Right atrium auricular region (tissue), 2 donors: ENCODE measurements around the gene LIPA. TPM values are rescaled to one million over a fixed set of nuclear protein-coding genes. Genes with fewer than 3 reads are reported as not detected.

Experiments used
- DNase-seq: peaks from one replicate; pipeline ENCODE4 v3.0.0-alpha.2; 2019; ENCODE audit warnings: low spot score
- H3K27ac ChIP-seq, 2 donors: fragments of 200-600 bp; sonication (generic); 1 replicate in 1 of 2; 2 replicates in 1 of 2; pipeline ENCODE4 v1.5.1; 2016 to 2019
- H3K27me3 ChIP-seq, 2 donors: fragments of 200-600 bp; sonication (generic); one replicate each; pipeline versions ENCODE4 v1.5.1 to v1.6.0; 2017 to 2019
- H3K36me3 ChIP-seq: fragments of 200-600 bp; sonication (generic); one replicate; pipeline ENCODE4 v1.5.1; 2016
- H3K4me1 ChIP-seq, 2 donors: fragments of 200-600 bp; sonication (generic); one replicate each; pipeline versions ENCODE4 v1.5.1 to v1.6.0; 2017 to 2019
- H3K4me3 ChIP-seq, 2 donors: fragments of 200-600 bp; sonication (generic); 1 replicate in 1 of 2; 2 replicates in 1 of 2; pipeline ENCODE4 v1.5.1; 2017 to 2019; ENCODE audit warnings: mild to moderate bottlenecking in 1 of 2, moderate library complexity in 1 of 2
- H3K9me3 ChIP-seq, 2 donors: fragments of 200-600 bp; sonication (generic); one replicate each; pipeline ENCODE4 v1.5.1; 2019
- total RNA-seq, 2 donors: library from RNA; depleted of rRNA; stranded (reverse); fragments of >200 nt; gene quantifications; one replicate each; pipeline ENCODE4 v1.1.0, GENCODE V29; 2016
- TF ChIP-seq, protein P1 (sequence below), 2 donors: fragments of 200-600 bp; sonication (generic); IDR thresholded peaks; one replicate each; pipeline ENCODE4 v1.5.1; 2019; ENCODE audit warnings: antibody characterized with exemption in 2 of 2

The LIPA gene
- total RNA-seq, 2 donors from 2014 or later, result 17.6 to 25.7 TPM

- Histone ChIP-seq H3K27ac (no peak overlapping the region), H3K36me3 (no peaks in the 10 kb centered on the region), H3K4me3 (no peak overlapping the region), H3K27me3 (no peaks in the 10 kb centered on the region), H3K9me3 (no peaks in the 10 kb centered on the region), H3K4me1 (peaks cover 0 to 13% of the 10 kb centered on the region in 2 donors)
- TF ChIP-seq, protein P1, sequence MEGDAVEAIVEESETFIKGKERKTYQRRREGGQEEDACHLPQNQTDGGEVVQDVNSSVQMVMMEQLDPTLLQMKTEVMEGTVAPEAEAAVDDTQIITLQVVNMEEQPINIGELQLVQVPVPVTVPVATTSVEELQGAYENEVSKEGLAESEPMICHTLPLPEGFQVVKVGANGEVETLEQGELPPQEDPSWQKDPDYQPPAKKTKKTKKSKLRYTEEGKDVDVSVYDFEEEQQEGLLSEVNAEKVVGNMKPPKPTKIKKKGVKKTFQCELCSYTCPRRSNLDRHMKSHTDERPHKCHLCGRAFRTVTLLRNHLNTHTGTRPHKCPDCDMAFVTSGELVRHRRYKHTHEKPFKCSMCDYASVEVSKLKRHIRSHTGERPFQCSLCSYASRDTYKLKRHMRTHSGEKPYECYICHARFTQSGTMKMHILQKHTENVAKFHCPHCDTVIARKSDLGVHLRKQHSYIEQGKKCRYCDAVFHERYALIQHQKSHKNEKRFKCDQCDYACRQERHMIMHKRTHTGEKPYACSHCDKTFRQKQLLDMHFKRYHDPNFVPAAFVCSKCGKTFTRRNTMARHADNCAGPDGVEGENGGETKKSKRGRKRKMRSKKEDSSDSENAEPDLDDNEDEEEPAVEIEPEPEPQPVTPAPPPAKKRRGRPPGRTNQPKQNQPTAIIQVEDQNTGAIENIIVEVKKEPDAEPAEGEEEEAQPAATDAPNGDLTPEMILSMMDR (IDR thresholded peaks at IDR 0.05), result no peak
- no peak for DNase-seq
These were observed 18.0 kb upstream of the LIPA start for GRCh38 chr10:89269433-89270152.

DNA sequence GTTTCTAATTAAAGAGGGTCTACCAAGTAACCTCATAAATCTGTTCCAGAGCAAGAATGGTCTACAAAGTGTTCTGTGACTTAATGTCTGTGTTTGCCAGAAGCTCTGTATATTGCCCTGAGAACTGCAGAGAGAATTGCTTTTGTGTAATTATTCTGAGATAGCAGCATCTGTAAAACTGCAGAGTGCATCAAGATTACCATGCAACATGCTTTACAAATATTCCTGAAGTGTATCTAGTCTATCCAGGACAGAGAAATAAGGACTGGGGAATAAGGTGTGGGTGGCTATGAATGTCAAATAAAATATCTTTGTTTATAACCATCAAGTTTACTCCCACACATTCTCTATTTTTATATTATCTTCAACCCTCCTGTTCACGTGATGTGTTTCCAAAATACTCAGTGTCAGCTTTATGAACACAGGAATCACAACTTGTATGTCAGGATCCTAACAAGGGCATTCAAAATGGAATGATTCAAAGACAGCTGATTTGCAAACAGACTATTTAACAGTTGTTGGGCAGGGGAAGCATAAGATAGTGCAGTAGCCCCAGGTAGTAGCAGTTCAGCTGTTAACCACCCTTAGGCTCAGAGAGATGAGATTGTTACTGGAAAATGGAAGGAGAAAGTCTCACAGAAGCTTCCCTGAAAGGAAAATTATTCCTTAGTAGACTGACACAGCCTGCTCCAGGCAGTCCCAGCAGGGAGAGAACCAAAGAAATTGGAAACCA, 15.3 kb upstream of the LIPA start:
- Histone ChIP-seq H3K36me3 (no peaks in the 10 kb centered on the region), H3K4me1 (peaks cover 0 to 21% of the 10 kb centered on the region in 2 donors), H3K9me3 (no peaks in the 10 kb centered on the region), H3K27me3 (no peaks in the 10 kb centered on the region), H3K4me3 (no peak overlapping the region), H3K27ac (peak overlapping the region in 1 of 2 donors; percentile 35)
- TF ChIP-seq, protein P1 (IDR thresholded peaks at IDR 0.05), result no peak
- DNase-seq, result no peak

DNA sequence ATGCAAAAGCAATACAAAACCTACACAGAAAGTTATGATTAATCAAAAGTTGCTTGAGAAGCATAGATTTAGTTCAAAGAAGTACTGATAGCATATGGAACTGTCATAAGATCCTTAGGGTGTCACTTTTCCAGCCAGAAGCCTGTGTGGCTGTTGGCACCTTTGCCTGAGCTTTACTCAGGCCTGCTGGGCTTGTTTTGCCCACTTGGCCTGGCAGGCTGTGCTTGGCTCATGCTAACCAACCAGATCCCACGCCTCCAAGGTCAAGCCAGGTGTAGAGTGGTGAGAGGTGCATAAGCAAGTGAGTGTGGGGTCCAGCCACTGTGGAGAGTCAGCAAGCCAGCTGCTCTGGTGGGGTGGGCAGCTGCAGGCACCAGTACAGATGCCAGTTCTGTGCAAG, 12.0 kb upstream of the LIPA start:
- no peak overlapping the region for H3K4me3 ChIP-seq
- no peak overlapping the region for H3K27ac ChIP-seq
- no peaks in the 10 kb centered on the region for H3K9me3 ChIP-seq
- no peaks in the 10 kb centered on the region for H3K27me3 ChIP-seq
- no peak for DNase-seq
- TF ChIP-seq, protein P1 (IDR thresholded peaks at IDR 0.05), result no peak
- H3K36me3 ChIP-seq, result no peaks in the 10 kb centered on the region
- peaks cover 0 to 23% of the 10 kb centered on the region in 2 donors for H3K4me1 ChIP-seq

- DNase-seq, result no peak
- H3K27me3 ChIP-seq, result no peaks in the 10 kb centered on the region
- TF ChIP-seq, protein P1 (IDR thresholded peaks at IDR 0.05), result no peak
- no peaks in the 10 kb centered on the region for H3K9me3 ChIP-seq
- no peaks in the 10 kb centered on the region for H3K36me3 ChIP-seq
- peaks cover 0 to 23% of the 10 kb centered on the region in 2 donors for H3K4me1 ChIP-seq
- peak overlapping the region in 1 of 2 donors; percentile 0 for H3K27ac ChIP-seq
- H3K4me3 ChIP-seq, result no peak overlapping the region
These were observed 11.5 kb upstream of the LIPA start for GRCh38 chr10:89263091-89263490.

DNA sequence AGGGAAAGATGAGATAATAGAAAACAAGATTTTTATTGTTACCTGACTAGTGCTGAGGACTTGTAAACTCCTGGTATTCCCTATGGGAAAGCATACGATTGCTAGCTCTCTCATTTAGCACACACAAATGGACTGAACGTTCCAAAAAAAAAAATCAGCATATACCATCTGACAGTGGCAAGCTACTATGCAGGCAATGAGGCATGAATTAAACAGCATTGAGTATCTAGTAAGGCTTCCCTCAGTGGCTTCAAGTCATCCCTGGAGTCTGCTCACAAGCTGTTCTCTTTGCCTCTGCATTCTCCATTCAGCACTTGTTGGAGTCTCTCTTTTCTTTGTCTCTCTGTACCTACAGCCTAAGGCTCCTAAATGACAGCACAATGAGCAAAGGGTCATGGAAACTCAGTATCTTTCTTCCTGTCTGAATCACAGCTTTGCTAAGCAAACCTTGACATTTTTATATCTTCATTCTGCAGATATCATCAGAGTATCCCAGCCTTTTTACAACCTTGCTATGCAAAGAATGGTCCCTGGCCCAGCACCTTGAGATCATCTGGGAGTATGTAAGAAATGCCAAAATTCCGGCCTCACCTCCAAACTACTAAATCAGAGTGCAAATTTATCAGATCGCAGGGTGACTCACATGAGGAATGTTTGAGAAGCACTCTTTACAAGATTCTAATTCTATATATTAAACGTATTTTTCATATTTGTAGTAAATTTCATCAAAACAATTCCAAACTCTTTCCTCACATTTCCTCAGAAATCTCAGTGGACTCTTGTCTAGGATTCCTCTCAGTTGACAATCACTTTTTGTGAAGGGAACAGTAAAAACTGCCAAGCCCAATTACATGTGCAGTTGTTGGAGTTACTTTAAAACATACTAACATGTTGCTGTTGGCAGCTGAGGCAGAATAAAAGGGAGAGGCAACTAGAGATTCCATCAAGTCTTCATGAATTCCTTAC, 10.8 kb upstream of the LIPA start:
- H3K27me3 ChIP-seq, result no peaks in the 10 kb centered on the region
- H3K9me3 ChIP-seq, result no peaks in the 10 kb centered on the region
- TF ChIP-seq, protein P1 (IDR thresholded peaks at IDR 0.05), result no peak
- no peak for DNase-seq
- H3K27ac ChIP-seq, result peak overlapping the region in 1 of 2 donors; percentile 0
- no peak overlapping the region for H3K4me3 ChIP-seq
- H3K4me1 ChIP-seq, result peaks cover 0 to 23% of the 10 kb centered on the region in 2 donors
- no peaks in the 10 kb centered on the region for H3K36me3 ChIP-seq
